Calu3 (cell line): Measurements from ENCODE around the gene PAX8. TPM values are rescaled to one million over a fixed set of nuclear protein-coding genes. Genes with fewer than 3 reads are reported as not detected.
A peak's percentile ranks its signal among the peaks of the same experiment; 100 is the strongest.
"Not testable (repeated sequence)": the region's sequence is repeated elsewhere in the genome, so short reads cannot be mapped to it uniquely, and the experiment has no call there.

Experiments used
- BruUV-seq: library from RNA; stranded (reverse); fragments of 400-500 nt; replicated peaks from 2 replicates; lab custom pipeline; 2021; lab: Mats Ljungman, UMichigan
- CTCF ChIA-PET: fragments of 300-600 bp; sonication (Branson Sonifier 250); formaldehyde crosslinking; loops from one replicate; lab custom pipeline; 2022; ENCODE audit warnings: antibody characterized with exemption; lab: Charles Lee
- DNase-seq: peaks from one replicate; pipeline ENCODE4 v3.0.0; 2022
- H3K27ac Mint-ChIP-seq: one replicate; pipeline ENCODE4 v1.8.0; 2022; ENCODE audit warnings: mixed read lengths; ENCODE audit not compliant: unreplicated experiment
- H3K27me3 Mint-ChIP-seq: one replicate; pipeline ENCODE4 v1.8.0; 2022; ENCODE audit warnings: mixed read lengths; ENCODE audit not compliant: unreplicated experiment
- H3K36me3 Mint-ChIP-seq: one replicate; pipeline ENCODE4 v1.8.0; 2022; ENCODE audit warnings: mild to moderate bottlenecking, moderate library complexity, mixed read lengths; ENCODE audit not compliant: insufficient read depth, unreplicated experiment
- H3K4me1 Mint-ChIP-seq: one replicate; pipeline ENCODE4 v1.8.0; 2022; ENCODE audit warnings: mild to moderate bottlenecking, low read depth, mixed read lengths; ENCODE audit not compliant: unreplicated experiment
- H3K4me3 Mint-ChIP-seq: one replicate; pipeline ENCODE4 v1.8.0; 2022; ENCODE audit warnings: mild to moderate bottlenecking, low read depth, moderate library complexity, mixed read lengths; ENCODE audit not compliant: unreplicated experiment
- H3K9me3 Mint-ChIP-seq: one replicate; pipeline ENCODE4 v1.8.0; 2022; ENCODE audit warnings: low read depth, mixed read lengths; ENCODE audit not compliant: unreplicated experiment
- CTCF ChIP-seq: fragments of 200-600 bp; IDR thresholded peaks from one replicate; pipeline ENCODE4 v1.8.0; 2022; ENCODE audit warnings: antibody characterized with exemption; ENCODE audit not compliant: unreplicated experiment
- intact Hi-C: fragments of 100-400 bp; cut with micrococcal nuclease; formaldehyde crosslinking; loops from one replicate; pipeline ENCODE4 v1.10.0; 2022; ENCODE audit not compliant: unreplicated experiment
- total RNA-seq: library from RNA; stranded (reverse); gene quantifications from 2 replicates; pipeline ENCODE4 v1.2.3, GENCODE V29; 2022

PAX8 gene
- total RNA-seq, 1 experiment from 2014 or later, result 12.2 TPM

GRCh38 chr2:113285816-113286215, 7.1 kb upstream of the PAX8 start:
- DNase-seq, result no peak
- no TSS peak for BruUV-seq
- intact Hi-C loops, result no loop called here
- Mint-ChIP-seq H3K4me3 (no peak overlapping the region), H3K27ac (peak overlapping the region; percentile 98), H3K36me3 (peaks cover 49% of the 10 kb centered on the region), H3K9me3 (peaks cover 8% of the 10 kb centered on the region), H3K27me3 (no peaks in the 10 kb centered on the region), H3K4me1 (peaks cover 74% of the 10 kb centered on the region)
- CTCF ChIA-PET, result no interaction called here
- TF ChIP-seq CTCF, result no peak

GRCh38 chr2:113284999-113285398, 6.3 kb upstream of the PAX8 start:
- H3K9me3 Mint-ChIP-seq, CTCF ChIA-PET: not testable (repeated sequence)
- H3K27ac Mint-ChIP-seq, result peak overlapping the region; percentile 98

GRCh38 chr2:113284476-113284875, 5.8 kb upstream of the PAX8 start:
- CTCF ChIA-PET, result interaction anchor here (0.9 to 1.5 kb wide), 4 partner anchors 11 to 106 kb away, joined by 3 to 9 read pairs (median 6); no protein-coding TSS in a partner anchor
- DNase-seq, result no peak
- Mint-ChIP-seq H3K36me3 (peaks cover 60% of the 10 kb centered on the region), H3K4me3 (no peak overlapping the region), H3K4me1 (peaks cover 88% of the 10 kb centered on the region), H3K27me3 (no peaks in the 10 kb centered on the region), H3K27ac (peak overlapping the region; percentile 98), H3K9me3 (peaks cover 8% of the 10 kb centered on the region)
- BruUV-seq, result TSS peak; percentile 46
- intact Hi-C loops, result no loop called here
- TF ChIP-seq CTCF, result no peak

More at GRCh38 chr2:113284999-113285398, 6.3 kb upstream of the PAX8 start:
- Mint-ChIP-seq H3K36me3 (peaks cover 55% of the 10 kb centered on the region), H3K4me1 (peaks cover 83% of the 10 kb centered on the region)
- intact Hi-C loops, BruUV-seq, H3K4me3 Mint-ChIP-seq, H3K27me3 Mint-ChIP-seq: not testable (repeated sequence)
- peak; percentile 12 for DNase-seq

- Mint-ChIP-seq H3K27ac (peak overlapping the region; percentile 98), H3K4me1 (peaks cover 90% of the 10 kb centered on the region), H3K9me3 (peaks cover 8% of the 10 kb centered on the region), H3K36me3 (peaks cover 65% of the 10 kb centered on the region), H3K4me3 (peak overlapping the region; percentile 55), H3K27me3 (no peaks in the 10 kb centered on the region)
- no peak for TF ChIP-seq CTCF
- intact Hi-C loops, result loop anchor here (2.0 kb wide), 2 partner anchors 35 to 87 kb away; no protein-coding TSS in a partner anchor
- CTCF ChIA-PET, result interaction anchor here (0.7 to 1.5 kb wide), 7 partner anchors 11 to 177 kb away, joined by 3 to 9 read pairs (median 4); no protein-coding TSS in a partner anchor
- DNase-seq, result peak; percentile 89
- no TSS peak for BruUV-seq
These were observed 5.1 kb upstream of the PAX8 start for GRCh38 chr2:113283704-113284284.
